ENCODE results near the gene CMSS1.

The CMSS1 gene

GRCh38 chr3:99879275-99879674, 61.6 kb downstream of the CMSS1 start:
- no peak for DNase-seq (ENCODE audit: low read depth)
- no peak overlapping the region for H3K4me3 ChIP-seq (ENCODE audit: control insufficient read depth, low read depth, low read length)
- no peak for TF ChIP-seq CTCF (conservative IDR thresholded peaks at IDR 0.05; ENCODE audit: control insufficient read depth, insufficient read depth, low read depth, low read length)

- no peak for TF ChIP-seq CTCF (conservative IDR thresholded peaks at IDR 0.05; ENCODE audit: control insufficient read depth, insufficient read depth, low read depth, low read length)
- DNase-seq (ENCODE audit: low read depth): peak; percentile 69
These were observed 63.5 kb downstream of the CMSS1 start for GRCh38 chr3:99881121-99881524.

GRCh38 chr3:99882436-99883137, 64.9 kb downstream of the CMSS1 start:
- TF ChIP-seq CTCF (conservative IDR thresholded peaks at IDR 0.05; ENCODE audit: control insufficient read depth, insufficient read depth, low read depth, low read length): no peak
- DNase-seq (ENCODE audit: low read depth): no peak

More at GRCh38 chr3:99881121-99881524, 63.5 kb downstream of the CMSS1 start:
- H3K4me3 ChIP-seq (ENCODE audit: control insufficient read depth, low read depth, low read length): no peak overlapping the region

GRCh38 chr3:99883138-99883461, 65.4 kb downstream of the CMSS1 start:
- no peak overlapping the region for H3K4me3 ChIP-seq (ENCODE audit: control insufficient read depth, low read depth, low read length)
- DNase-seq (ENCODE audit: low read depth): no peak
- TF ChIP-seq CTCF (conservative IDR thresholded peaks at IDR 0.05; ENCODE audit: control insufficient read depth, insufficient read depth, low read depth, low read length): no peak

More at GRCh38 chr3:99882436-99883137, 64.9 kb downstream of the CMSS1 start:
- no peak overlapping the region for H3K4me3 ChIP-seq (ENCODE audit: control insufficient read depth, low read depth, low read length)

GRCh38 chr3:99883693-99884092, 66.0 kb downstream of the CMSS1 start:
- no peak for DNase-seq (ENCODE audit: low read depth)
- TF ChIP-seq CTCF (conservative IDR thresholded peaks at IDR 0.05; ENCODE audit: control insufficient read depth, insufficient read depth, low read depth, low read length): no peak
- no peak overlapping the region for H3K4me3 ChIP-seq (ENCODE audit: control insufficient read depth, low read depth, low read length)

- no peak for TF ChIP-seq CTCF (conservative IDR thresholded peaks at IDR 0.05; ENCODE audit: control insufficient read depth, insufficient read depth, low read depth, low read length)
- no peak overlapping the region for H3K4me3 ChIP-seq (ENCODE audit: control insufficient read depth, low read depth, low read length)
- no peak for DNase-seq (ENCODE audit: low read depth)
These were observed 66.8 kb downstream of the CMSS1 start for GRCh38 chr3:99884484-99884883.

- DNase-seq (ENCODE audit: low read depth): no peak
- TF ChIP-seq CTCF (conservative IDR thresholded peaks at IDR 0.05; ENCODE audit: control insufficient read depth, insufficient read depth, low read depth, low read length): no peak
- H3K4me3 ChIP-seq (ENCODE audit: control insufficient read depth, low read depth, low read length): no peak overlapping the region
These were observed 67.4 kb downstream of the CMSS1 start for GRCh38 chr3:99885085-99885484.
